ENCODE measurements around the gene TEX13B.
"Not testable (repeated sequence)": the region's sequence is repeated elsewhere in the genome, so short reads cannot be mapped to it uniquely, and the experiment has no call there.

GRCh38 chrX:107955337-107955736 is 26.8 kb downstream of the TEX13B start:
- not testable (repeated sequence) for TF ChIP-seq POLR2A, CTCF (IDR thresholded peaks at IDR 0.05)
